ENCODE results near the gene ANKRD1. TPM values are rescaled to one million over a fixed set of nuclear protein-coding genes. Genes with fewer than 3 reads are reported as not detected.

The ANKRD1 gene
- 1 to 10 TPM in 1 of 2 donors, under 1 TPM in 1; 0.96 to 1.1 TPM for polyA plus RNA-seq

- Histone ChIP-seq H3K4me3 (ENCODE audit: low read depth in 1 of 2, low read length in 2 of 2) (no peak within 1 kb of the TSS), H3K9me3 (ENCODE audit: control insufficient read depth in 2 of 2, insufficient read depth in 1 of 2, low read depth in 1 of 2, low read length in 1 of 2) (no peaks in the 10 kb centered on the region), H3K4me1 (ENCODE audit: control insufficient read depth in 2 of 2, insufficient read depth in 2 of 2, low read length in 1 of 2) (no peaks in the 10 kb centered on the region), H3K27me3 (ENCODE audit: control insufficient read depth in 1 of 2, insufficient read depth in 2 of 2, low read length in 2 of 2) (no peaks in the 10 kb centered on the region), H3K36me3 (ENCODE audit: control insufficient read depth in 2 of 2, insufficient read depth in 2 of 2, low read length in 1 of 2) (no peaks in the 10 kb centered on the region), H3K27ac (ENCODE audit: low read depth in 2 of 2, low read length in 1 of 2) (no peak within 1 kb of the TSS)
- WGBS, 2 donors = 67 to 74% methylated on average over 5 of the region's 5 CpGs
Observed at GRCh38 chr10:90920986-90921666, at the start of gene ANKRD1. ANKRD1 (minus strand) TSS chr10:90921087; CDS start chr10:90921027, 60 bp downstream.

- Histone ChIP-seq H3K4me3 (ENCODE audit: low read depth in 1 of 2, low read length in 2 of 2) (no peak overlapping the region), H3K36me3 (ENCODE audit: control insufficient read depth in 2 of 2, insufficient read depth in 2 of 2, low read length in 1 of 2) (no peaks in the 10 kb centered on the region), H3K9me3 (ENCODE audit: control insufficient read depth in 2 of 2, insufficient read depth in 1 of 2, low read depth in 1 of 2, low read length in 1 of 2) (no peaks in the 10 kb centered on the region), H3K27ac (ENCODE audit: low read depth in 2 of 2, low read length in 1 of 2) (no peak overlapping the region), H3K4me1 (ENCODE audit: control insufficient read depth in 2 of 2, insufficient read depth in 2 of 2, low read length in 1 of 2) (no peaks in the 10 kb centered on the region), H3K27me3 (ENCODE audit: control insufficient read depth in 1 of 2, insufficient read depth in 2 of 2, low read length in 2 of 2) (no peaks in the 10 kb centered on the region)
- 71 to 79% methylated on average over 6 of the region's 6 CpGs for WGBS, 2 donors
Observed at GRCh38 chr10:90969947-90970673, 49.2 kb upstream of the ANKRD1 start.

- no peak overlapping the region for H3K4me3 ChIP-seq (ENCODE audit: low read depth in 1 of 2, low read length in 2 of 2)
- H3K27ac ChIP-seq (ENCODE audit: low read depth in 2 of 2, low read length in 1 of 2) = no peak overlapping the region
- no peaks in the 10 kb centered on the region for H3K9me3 ChIP-seq (ENCODE audit: control insufficient read depth in 2 of 2, insufficient read depth in 1 of 2, low read depth in 1 of 2, low read length in 1 of 2)
- no peaks in the 10 kb centered on the region for H3K4me1 ChIP-seq (ENCODE audit: control insufficient read depth in 2 of 2, insufficient read depth in 2 of 2, low read length in 1 of 2)
- no peaks in the 10 kb centered on the region for H3K27me3 ChIP-seq (ENCODE audit: control insufficient read depth in 1 of 2, insufficient read depth in 2 of 2, low read length in 2 of 2)
- no peaks in the 10 kb centered on the region for H3K36me3 ChIP-seq (ENCODE audit: control insufficient read depth in 2 of 2, insufficient read depth in 2 of 2, low read length in 1 of 2)
- 75 to 81% methylated on average over 5 of the region's 5 CpGs for WGBS, 2 donors
Observed at GRCh38 chr10:90969121-90969534, 48.2 kb upstream of the ANKRD1 start.

GRCh38 chr10:90968328-90969081, 47.6 kb upstream of the ANKRD1 start:
- H3K27ac ChIP-seq (ENCODE audit: low read depth in 2 of 2, low read length in 1 of 2) = no peak overlapping the region
- H3K36me3 ChIP-seq (ENCODE audit: control insufficient read depth in 2 of 2, insufficient read depth in 2 of 2, low read length in 1 of 2) = no peaks in the 10 kb centered on the region
- H3K4me3 ChIP-seq (ENCODE audit: low read depth in 1 of 2, low read length in 2 of 2) = no peak overlapping the region
- no peaks in the 10 kb centered on the region for H3K27me3 ChIP-seq (ENCODE audit: control insufficient read depth in 1 of 2, insufficient read depth in 2 of 2, low read length in 2 of 2)
- WGBS, 2 donors = 28 to 45% methylated on average over 6 of the region's 6 CpGs
- no peaks in the 10 kb centered on the region for H3K4me1 ChIP-seq (ENCODE audit: control insufficient read depth in 2 of 2, insufficient read depth in 2 of 2, low read length in 1 of 2)
- H3K9me3 ChIP-seq (ENCODE audit: control insufficient read depth in 2 of 2, insufficient read depth in 1 of 2, low read depth in 1 of 2, low read length in 1 of 2) = no peaks in the 10 kb centered on the region

GRCh38 chr10:90967865-90968264, 47.0 kb upstream of the ANKRD1 start:
- no peaks in the 10 kb centered on the region for H3K27me3 ChIP-seq (ENCODE audit: control insufficient read depth in 1 of 2, insufficient read depth in 2 of 2, low read length in 2 of 2)
- no peaks in the 10 kb centered on the region for H3K9me3 ChIP-seq (ENCODE audit: control insufficient read depth in 2 of 2, insufficient read depth in 1 of 2, low read depth in 1 of 2, low read length in 1 of 2)
- no peaks in the 10 kb centered on the region for H3K4me1 ChIP-seq (ENCODE audit: control insufficient read depth in 2 of 2, insufficient read depth in 2 of 2, low read length in 1 of 2)
- no peak overlapping the region for H3K27ac ChIP-seq (ENCODE audit: low read depth in 2 of 2, low read length in 1 of 2)
- WGBS, 2 donors = 79 to 80% methylated on average over 3 of the region's 3 CpGs
- no peaks in the 10 kb centered on the region for H3K36me3 ChIP-seq (ENCODE audit: control insufficient read depth in 2 of 2, insufficient read depth in 2 of 2, low read length in 1 of 2)
- H3K4me3 ChIP-seq (ENCODE audit: low read depth in 1 of 2, low read length in 2 of 2) = no peak overlapping the region

GRCh38 chr10:90966146-90966545, 45.3 kb upstream of the ANKRD1 start:
- no peaks in the 10 kb centered on the region for H3K4me1 ChIP-seq (ENCODE audit: control insufficient read depth in 2 of 2, insufficient read depth in 2 of 2, low read length in 1 of 2)
- no peak overlapping the region for H3K27ac ChIP-seq (ENCODE audit: low read depth in 2 of 2, low read length in 1 of 2)
- H3K27me3 ChIP-seq (ENCODE audit: control insufficient read depth in 1 of 2, insufficient read depth in 2 of 2, low read length in 2 of 2) = no peaks in the 10 kb centered on the region
- H3K9me3 ChIP-seq (ENCODE audit: control insufficient read depth in 2 of 2, insufficient read depth in 1 of 2, low read depth in 1 of 2, low read length in 1 of 2) = no peaks in the 10 kb centered on the region
- no peak overlapping the region for H3K4me3 ChIP-seq (ENCODE audit: low read depth in 1 of 2, low read length in 2 of 2)
- H3K36me3 ChIP-seq (ENCODE audit: control insufficient read depth in 2 of 2, insufficient read depth in 2 of 2, low read length in 1 of 2) = no peaks in the 10 kb centered on the region

- Histone ChIP-seq H3K4me1 (ENCODE audit: control insufficient read depth in 2 of 2, insufficient read depth in 2 of 2, low read length in 1 of 2) (no peaks in the 10 kb centered on the region), H3K27me3 (ENCODE audit: control insufficient read depth in 1 of 2, insufficient read depth in 2 of 2, low read length in 2 of 2) (no peaks in the 10 kb centered on the region), H3K9me3 (ENCODE audit: control insufficient read depth in 2 of 2, insufficient read depth in 1 of 2, low read depth in 1 of 2, low read length in 1 of 2) (no peaks in the 10 kb centered on the region), H3K36me3 (ENCODE audit: control insufficient read depth in 2 of 2, insufficient read depth in 2 of 2, low read length in 1 of 2) (no peaks in the 10 kb centered on the region), H3K27ac (ENCODE audit: low read depth in 2 of 2, low read length in 1 of 2) (no peak overlapping the region), H3K4me3 (ENCODE audit: low read depth in 1 of 2, low read length in 2 of 2) (no peak overlapping the region)
- 77 to 89% methylated on average over 2 of the region's 2 CpGs for WGBS, 2 donors
Observed at GRCh38 chr10:90965720-90966119, 44.8 kb upstream of the ANKRD1 start.

- no peak overlapping the region for H3K4me3 ChIP-seq (ENCODE audit: low read depth in 1 of 2, low read length in 2 of 2)
- 79 to 80% methylated on average over 1 of the region's 1 CpG for WGBS, 2 donors
- H3K9me3 ChIP-seq (ENCODE audit: control insufficient read depth in 2 of 2, insufficient read depth in 1 of 2, low read depth in 1 of 2, low read length in 1 of 2) = no peaks in the 10 kb centered on the region
- H3K36me3 ChIP-seq (ENCODE audit: control insufficient read depth in 2 of 2, insufficient read depth in 2 of 2, low read length in 1 of 2) = no peaks in the 10 kb centered on the region
- no peaks in the 10 kb centered on the region for H3K4me1 ChIP-seq (ENCODE audit: control insufficient read depth in 2 of 2, insufficient read depth in 2 of 2, low read length in 1 of 2)
- no peak overlapping the region for H3K27ac ChIP-seq (ENCODE audit: low read depth in 2 of 2, low read length in 1 of 2)
- no peaks in the 10 kb centered on the region for H3K27me3 ChIP-seq (ENCODE audit: control insufficient read depth in 1 of 2, insufficient read depth in 2 of 2, low read length in 2 of 2)
Observed at GRCh38 chr10:90964781-90965465, 44.0 kb upstream of the ANKRD1 start.

GRCh38 chr10:90963331-90963730, 42.4 kb upstream of the ANKRD1 start:
- no peaks in the 10 kb centered on the region for H3K9me3 ChIP-seq (ENCODE audit: control insufficient read depth in 2 of 2, insufficient read depth in 1 of 2, low read depth in 1 of 2, low read length in 1 of 2)
- no peak overlapping the region for H3K4me3 ChIP-seq (ENCODE audit: low read depth in 1 of 2, low read length in 2 of 2)
- H3K36me3 ChIP-seq (ENCODE audit: control insufficient read depth in 2 of 2, insufficient read depth in 2 of 2, low read length in 1 of 2) = no peaks in the 10 kb centered on the region
- 69 to 84% methylated on average over 2 of the region's 2 CpGs for WGBS, 2 donors
- H3K4me1 ChIP-seq (ENCODE audit: control insufficient read depth in 2 of 2, insufficient read depth in 2 of 2, low read length in 1 of 2) = no peaks in the 10 kb centered on the region
- no peaks in the 10 kb centered on the region for H3K27me3 ChIP-seq (ENCODE audit: control insufficient read depth in 1 of 2, insufficient read depth in 2 of 2, low read length in 2 of 2)
- H3K27ac ChIP-seq (ENCODE audit: low read depth in 2 of 2, low read length in 1 of 2) = no peak overlapping the region
